DND-41 (cell line): ENCODE measurements around the gene RNPEP.

Source experiments
- ATAC-seq: fragments of 200-7000 bp; cut with Tn5 transposase; 3 replicates; pipeline ENCODE4 v1.9.1; 2021; ENCODE audit warnings: low read depth; ENCODE audit not compliant: insufficient read depth
- DNase-seq: peaks from one replicate; pipeline ENCODE4 v3.0.0-alpha.2; 2020
- H2AFZ ChIP-seq: 2 replicates; pipeline ENCODE4 v1.6.0; 2012; ENCODE audit warnings: low read depth, low read length
- H3K27ac ChIP-seq: 2 replicates; pipeline ENCODE4 v1.5.1; 2012; ENCODE audit warnings: low read length, inconsistent platforms
- H3K27me3 ChIP-seq: fragments of 200-600 bp; sonication (generic); 2 replicates; pipeline ENCODE4 v1.6.0; 2012; ENCODE audit warnings: low read length, mild to moderate bottlenecking, inconsistent platforms; ENCODE audit not compliant: insufficient read depth, poor library complexity
- H3K36me3 ChIP-seq: 2 replicates; pipeline ENCODE4 v1.5.1; 2012; ENCODE audit warnings: low read length, inconsistent platforms; ENCODE audit not compliant: insufficient read depth
- H3K4me1 ChIP-seq: 2 replicates; pipeline ENCODE4 v1.5.1; 2012; ENCODE audit warnings: mild to moderate bottlenecking, low read length; ENCODE audit not compliant: insufficient read depth
- H3K4me2 ChIP-seq: 2 replicates; pipeline ENCODE4 v1.6.0; 2012; ENCODE audit warnings: mild to moderate bottlenecking, moderate library complexity, low read length, inconsistent platforms; ENCODE audit not compliant: insufficient read depth
- H3K4me3 ChIP-seq, 2 experiments: fragments of 200-600 bp in 1 of 2; shearing (Covaris generic) in 1 of 2; 2 replicates each; pipeline ENCODE4 v1.5.1; 2012 to 2016; ENCODE audit warnings: inconsistent platforms in 2 of 2, low read length in 2 of 2, mild to moderate bottlenecking in 2 of 2, low read depth in 1 of 2, moderate library complexity in 1 of 2
- H3K79me2 ChIP-seq: 2 replicates; pipeline ENCODE4 v1.6.0; 2012; ENCODE audit warnings: low read length, inconsistent platforms; ENCODE audit not compliant: insufficient read depth
- H3K9ac ChIP-seq: 2 replicates; pipeline ENCODE4 v1.6.0; 2012; ENCODE audit warnings: low read depth, mild to moderate bottlenecking, inconsistent platforms, low read length, moderate library complexity
- H3K9me3 ChIP-seq: 2 replicates; pipeline ENCODE4 v1.5.1; 2012; ENCODE audit warnings: low read length, moderate library complexity, mild to moderate bottlenecking, inconsistent platforms; ENCODE audit not compliant: insufficient read depth, severe bottlenecking
- H4K20me1 ChIP-seq: 2 replicates; pipeline ENCODE4 v1.6.0; 2012; ENCODE audit warnings: low read length; ENCODE audit not compliant: insufficient read depth
- EZH2 ChIP-seq: IDR thresholded peaks from 3 replicates; pipeline ENCODE4 v1.6.1; 2012; ENCODE audit warnings: borderline replicate concordance, low read depth, mild to moderate bottlenecking, moderate library complexity, low read length, inconsistent platforms; ENCODE audit not compliant: severe bottlenecking
- TF ChIP-seq, protein P1 (sequence below): IDR thresholded peaks from 2 replicates; pipeline ENCODE4 v1.5.1; 2012; ENCODE audit warnings: borderline replicate concordance, low read length, moderate library complexity, mild to moderate bottlenecking; ENCODE audit not compliant: poor library complexity, severe bottlenecking; ENCODE audit errors: extremely low read depth

RNPEP gene

DNA sequence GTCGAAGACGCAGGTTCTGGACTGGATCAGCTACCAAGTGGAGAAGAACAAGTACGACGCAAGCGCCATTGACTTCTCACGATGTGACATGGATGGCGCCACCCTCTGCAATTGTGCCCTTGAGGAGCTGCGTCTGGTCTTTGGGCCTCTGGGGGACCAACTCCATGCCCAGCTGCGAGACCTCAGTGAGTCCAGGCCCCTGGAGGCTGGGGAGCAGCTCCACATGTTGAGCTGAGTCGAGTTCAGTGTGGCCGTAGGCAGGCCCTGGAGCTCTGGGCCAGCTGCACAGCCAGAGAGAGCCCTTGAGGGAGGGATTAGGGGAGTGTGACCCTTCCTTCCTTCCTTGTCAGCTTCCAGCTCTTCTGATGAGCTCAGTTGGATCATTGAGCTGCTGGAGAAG is 29.5 kb downstream of the RNPEP start:
- Histone ChIP-seq H3K9ac (no peak overlapping the region), H3K9me3 (no peaks in the 10 kb centered on the region), H3K79me2 (no peaks in the 10 kb centered on the region), H3K4me1 (no peaks in the 10 kb centered on the region), H4K20me1 (no peaks in the 10 kb centered on the region), H2AFZ (no peak overlapping the region), H3K4me3 (no peak overlapping the region), H3K36me3 (no peaks in the 10 kb centered on the region), H3K27ac (no peak overlapping the region), H3K4me2 (no peak overlapping the region), H3K27me3 (peaks cover 5% of the 10 kb centered on the region)
- TF ChIP-seq EZH2: no peak
- TF ChIP-seq, protein P1, sequence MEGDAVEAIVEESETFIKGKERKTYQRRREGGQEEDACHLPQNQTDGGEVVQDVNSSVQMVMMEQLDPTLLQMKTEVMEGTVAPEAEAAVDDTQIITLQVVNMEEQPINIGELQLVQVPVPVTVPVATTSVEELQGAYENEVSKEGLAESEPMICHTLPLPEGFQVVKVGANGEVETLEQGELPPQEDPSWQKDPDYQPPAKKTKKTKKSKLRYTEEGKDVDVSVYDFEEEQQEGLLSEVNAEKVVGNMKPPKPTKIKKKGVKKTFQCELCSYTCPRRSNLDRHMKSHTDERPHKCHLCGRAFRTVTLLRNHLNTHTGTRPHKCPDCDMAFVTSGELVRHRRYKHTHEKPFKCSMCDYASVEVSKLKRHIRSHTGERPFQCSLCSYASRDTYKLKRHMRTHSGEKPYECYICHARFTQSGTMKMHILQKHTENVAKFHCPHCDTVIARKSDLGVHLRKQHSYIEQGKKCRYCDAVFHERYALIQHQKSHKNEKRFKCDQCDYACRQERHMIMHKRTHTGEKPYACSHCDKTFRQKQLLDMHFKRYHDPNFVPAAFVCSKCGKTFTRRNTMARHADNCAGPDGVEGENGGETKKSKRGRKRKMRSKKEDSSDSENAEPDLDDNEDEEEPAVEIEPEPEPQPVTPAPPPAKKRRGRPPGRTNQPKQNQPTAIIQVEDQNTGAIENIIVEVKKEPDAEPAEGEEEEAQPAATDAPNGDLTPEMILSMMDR: no peak
- no peak for ATAC-seq
- DNase-seq: no peak

DNA sequence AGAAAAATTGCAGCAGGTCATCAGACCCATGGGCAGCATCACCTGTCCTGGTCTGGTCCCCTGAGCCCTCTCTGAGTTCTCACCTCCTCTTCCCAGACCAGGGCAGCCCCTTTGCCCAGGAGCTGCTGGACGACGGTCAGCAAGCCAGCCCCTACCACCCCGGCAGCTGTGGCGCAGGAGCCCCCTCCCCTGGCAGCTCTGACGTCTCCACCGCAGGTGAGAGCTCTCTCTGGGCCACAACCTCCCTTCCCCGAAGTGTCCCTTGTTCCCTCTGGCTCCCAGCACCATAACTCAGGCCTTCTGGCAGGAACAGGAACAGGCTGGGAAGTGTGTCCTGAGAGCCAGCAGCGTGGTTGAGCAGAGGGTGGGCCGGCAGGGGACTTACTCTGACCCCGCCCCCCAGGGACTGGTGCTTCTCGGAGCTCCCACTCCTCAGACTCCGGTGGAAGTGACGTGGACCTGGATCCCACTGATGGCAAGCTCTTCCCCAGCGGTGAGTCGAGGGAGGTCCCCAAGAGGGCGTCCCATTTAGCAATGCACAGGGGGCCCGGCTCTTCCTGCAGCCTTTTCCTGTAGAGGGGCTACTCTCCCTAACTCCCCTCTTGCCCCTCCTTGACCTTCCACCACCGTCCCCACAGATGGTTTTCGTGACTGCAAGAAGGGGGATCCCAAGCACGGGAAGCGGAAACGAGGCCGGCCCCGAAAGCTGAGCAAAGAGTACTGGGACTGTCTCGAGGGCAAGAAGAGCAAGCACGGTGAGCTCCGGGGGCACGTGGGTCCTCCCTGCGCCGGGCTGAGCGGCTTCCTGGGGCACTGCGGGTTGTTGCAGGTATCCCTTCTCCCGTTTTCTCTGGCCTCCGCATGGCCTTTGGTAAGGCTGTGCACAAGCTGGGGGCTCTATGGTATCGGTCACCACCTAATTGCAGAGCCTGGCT is 30.4 kb downstream of the RNPEP start:
- Histone ChIP-seq H3K4me1 (no peaks in the 10 kb centered on the region), H3K9ac (no peak overlapping the region), H3K27ac (no peak overlapping the region), H3K27me3 (peaks cover 5% of the 10 kb centered on the region), H3K9me3 (no peaks in the 10 kb centered on the region), H3K36me3 (no peaks in the 10 kb centered on the region), H3K4me2 (no peak overlapping the region), H4K20me1 (no peaks in the 10 kb centered on the region), H3K4me3 (no peak overlapping the region), H2AFZ (no peak overlapping the region), H3K79me2 (no peaks in the 10 kb centered on the region)
- no peak for DNase-seq
- TF ChIP-seq, protein P1: no peak
- no peak for TF ChIP-seq EZH2
- no peak for ATAC-seq

DNA sequence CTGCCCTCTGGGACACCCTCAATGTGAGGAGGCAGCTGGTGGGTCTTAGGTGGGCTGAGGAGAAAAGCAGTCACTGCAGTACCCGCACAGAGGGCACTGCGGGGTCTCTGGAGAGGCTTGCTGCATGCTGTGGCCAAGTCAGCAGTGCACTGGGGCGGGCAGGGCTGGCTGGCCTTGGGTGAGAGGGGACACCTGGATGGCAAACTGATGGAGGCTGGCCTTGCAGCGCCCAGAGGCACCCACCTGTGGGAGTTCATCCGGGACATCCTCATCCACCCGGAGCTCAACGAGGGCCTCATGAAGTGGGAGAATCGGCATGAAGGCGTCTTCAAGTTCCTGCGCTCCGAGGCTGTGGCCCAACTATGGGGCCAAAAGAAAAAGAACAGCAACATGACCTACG is 31.2 kb downstream of the RNPEP start:
- Histone ChIP-seq H3K9me3 (no peaks in the 10 kb centered on the region), H3K27ac (no peak overlapping the region), H3K27me3 (peaks cover 5% of the 10 kb centered on the region), H3K9ac (no peak overlapping the region), H3K4me3 (no peak overlapping the region), H3K79me2 (no peaks in the 10 kb centered on the region), H3K36me3 (no peaks in the 10 kb centered on the region), H3K4me2 (no peak overlapping the region), H3K4me1 (no peaks in the 10 kb centered on the region), H4K20me1 (no peaks in the 10 kb centered on the region), H2AFZ (no peak overlapping the region)
- no peak for TF ChIP-seq EZH2
- TF ChIP-seq, protein P1: no peak
- ATAC-seq: no peak
- DNase-seq: no peak
